Activated naive CD8-positive, alpha-beta T cell treated with anti-CD3 and anti-CD28 coated beads, Interleukin-2, amount 10 ng/mL, durations not matched to agents 7 days and 5 days (primary cell): ENCODE data around the gene SDK2. TPM values are rescaled to one million over a fixed set of nuclear protein-coding genes. Genes with fewer than 3 reads are reported as not detected.
"Not testable (repeated sequence)": the region's sequence is repeated elsewhere in the genome, so short reads cannot be mapped to it uniquely, and the experiment has no call there.

Experiments used
- ATAC-seq: fragments of 150-1000 bp; cut with Tn5 transposase; one replicate; pipeline ENCODE4 v1.10.0; 2021; ENCODE audit warnings: low read depth, moderate library complexity
- POLR2A ChIA-PET: fragments of 350-600 bp; sonication (Branson Sonifier 250); formaldehyde crosslinking; loops from one replicate; lab custom pipeline; 2021; ENCODE audit warnings: antibody characterized with exemption; lab: Charles Lee
- DNase-seq: peaks from one replicate; pipeline ENCODE4 v3.0.0; 2021
- H3K27ac Mint-ChIP-seq: one replicate; pipeline ENCODE4 v1.8.0; 2022; ENCODE audit warnings: mild to moderate bottlenecking, mixed read lengths
- H3K27me3 Mint-ChIP-seq: one replicate; pipeline ENCODE4 v1.8.0; 2022; ENCODE audit warnings: mild to moderate bottlenecking, moderate library complexity, mixed read lengths
- H3K36me3 Mint-ChIP-seq: one replicate; pipeline ENCODE4 v1.8.0; 2021; ENCODE audit warnings: mild to moderate bottlenecking, mixed read lengths
- H3K4me1 Mint-ChIP-seq: one replicate; pipeline ENCODE4 v1.8.0; 2021; ENCODE audit warnings: mixed read lengths
- H3K4me3 Mint-ChIP-seq: one replicate; pipeline ENCODE4 v1.8.0; 2022; ENCODE audit warnings: mild to moderate bottlenecking, moderate library complexity, mixed read lengths
- H3K9me3 Mint-ChIP-seq: one replicate; pipeline ENCODE4 v1.8.0; 2021; ENCODE audit warnings: mixed read lengths
- total RNA-seq, 2 experiments: library from RNA; stranded (reverse); gene quantifications; one replicate each; pipeline ENCODE4 v1.2.3, GENCODE V29; 2021

The SDK2 gene
- total RNA-seq, 2 experiments from 2014 or later: 29.3 to 31.1 TPM

DNA sequence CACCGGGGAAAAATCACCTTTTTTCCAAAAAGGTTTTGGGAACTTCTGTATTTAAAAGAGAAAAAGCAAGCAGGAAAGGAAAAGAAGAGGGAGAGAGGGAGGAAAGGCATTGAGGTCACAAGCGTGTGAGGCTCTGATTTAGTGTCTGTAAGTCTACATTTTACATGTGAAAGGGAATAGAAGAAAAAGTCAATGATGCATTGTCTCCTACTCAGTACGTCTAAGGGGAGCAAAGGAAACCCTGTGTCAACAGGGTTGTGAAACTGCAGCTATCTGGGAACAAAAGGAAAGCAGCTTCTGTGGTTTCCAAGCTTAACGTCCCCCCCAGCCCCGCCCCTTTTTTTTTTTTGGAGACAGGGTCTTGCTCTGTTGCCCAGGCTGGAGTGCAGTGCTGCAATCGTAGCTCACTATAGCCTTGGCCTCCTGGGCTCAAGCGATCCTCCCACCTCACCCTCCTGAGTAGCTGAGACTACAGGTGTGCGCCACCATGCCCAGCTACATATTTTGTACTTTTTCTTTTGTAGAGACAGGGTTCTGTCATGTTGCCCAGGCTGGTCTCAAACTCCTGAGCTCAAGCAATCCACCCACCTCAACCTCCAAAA lies 330.6 kb downstream of the SDK2 start:
- Mint-ChIP-seq H3K27ac (no peak overlapping the region), H3K9me3 (no peaks in the 10 kb centered on the region), H3K4me3 (no peak overlapping the region), H3K36me3 (no peaks in the 10 kb centered on the region), H3K4me1 (no peaks in the 10 kb centered on the region), H3K27me3 (peaks cover 10% of the 10 kb centered on the region)
- no peak for ATAC-seq
- POLR2A ChIA-PET: interaction anchor here (0.6 kb wide), 1 partner anchor 40 kb away, joined by 3 read pairs; no protein-coding TSS in a partner anchor
- DNase-seq: no peak

DNA sequence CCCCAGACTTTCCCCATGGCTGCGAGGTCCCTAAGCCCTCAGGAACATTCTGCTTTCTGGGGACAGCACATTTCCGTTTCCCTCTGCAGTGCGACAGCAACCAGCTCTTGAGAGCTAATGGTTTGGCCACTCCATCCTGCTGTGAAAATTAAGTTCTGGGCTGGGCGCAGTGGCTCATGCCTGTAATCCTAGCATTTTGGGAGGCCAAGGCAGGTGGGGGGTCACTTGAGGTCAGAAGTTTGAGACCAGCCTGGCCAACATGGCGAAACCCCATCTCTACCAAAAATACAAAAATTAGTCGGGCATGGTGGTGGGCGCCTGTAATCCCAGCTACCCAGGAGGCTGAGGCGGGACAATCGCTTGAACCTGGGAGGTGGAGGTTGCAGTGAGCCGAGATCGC lies 331.4 kb downstream of the SDK2 start:
- not testable (repeated sequence) for ATAC-seq, H3K4me1 Mint-ChIP-seq, H3K27ac Mint-ChIP-seq, H3K36me3 Mint-ChIP-seq, DNase-seq, H3K4me3 Mint-ChIP-seq, H3K9me3 Mint-ChIP-seq
- POLR2A ChIA-PET: interaction anchor here (0.6 to 0.7 kb wide), 3 partner anchors 40 to 56 kb away, joined by 3 read pairs; no protein-coding TSS in a partner anchor
- H3K27me3 Mint-ChIP-seq: peaks cover 12% of the 10 kb centered on the region

GRCh38 chr17:73311781-73312641 lies 332.2 kb downstream of the SDK2 start, which contains the start of gene CDC42EP4:
CDC42EP4 (minus strand) TSS chr17:73312001; CDS start chr17:73286500, 25,501 bp downstream.
- Mint-ChIP-seq H3K4me3 (peak within 1 kb of the TSS; percentile 83), H3K4me1 (no peaks in the 10 kb centered on the region), H3K27ac (peak within 1 kb of the TSS; percentile 25), H3K36me3 (no peaks in the 10 kb centered on the region), H3K9me3 (no peaks in the 10 kb centered on the region), H3K27me3 (peaks cover 14% of the 10 kb centered on the region)
- DNase-seq: peak; percentile 87
- POLR2A ChIA-PET: interaction anchor here (0.6 to 2.1 kb wide), 2 partner anchors 56 to 80 kb away, joined by 3 to 6 read pairs; a partner anchor contains a TSS
- peak; percentile 95 for ATAC-seq

- Mint-ChIP-seq H3K4me3 (peak overlapping the region; percentile 83), H3K4me1 (no peaks in the 10 kb centered on the region), H3K9me3 (no peaks in the 10 kb centered on the region), H3K27ac (no peak overlapping the region), H3K27me3 (peaks cover 19% of the 10 kb centered on the region), H3K36me3 (no peaks in the 10 kb centered on the region)
- DNase-seq (no peak), ATAC-seq (peak; percentile 8)
- POLR2A ChIA-PET: interaction anchor here (2.1 kb wide), 1 partner anchor 79 kb away, joined by 6 read pairs; a partner anchor contains a TSS
Measured at GRCh38 chr17:73311428-73311780, 332.8 kb downstream of the SDK2 start.

DNA sequence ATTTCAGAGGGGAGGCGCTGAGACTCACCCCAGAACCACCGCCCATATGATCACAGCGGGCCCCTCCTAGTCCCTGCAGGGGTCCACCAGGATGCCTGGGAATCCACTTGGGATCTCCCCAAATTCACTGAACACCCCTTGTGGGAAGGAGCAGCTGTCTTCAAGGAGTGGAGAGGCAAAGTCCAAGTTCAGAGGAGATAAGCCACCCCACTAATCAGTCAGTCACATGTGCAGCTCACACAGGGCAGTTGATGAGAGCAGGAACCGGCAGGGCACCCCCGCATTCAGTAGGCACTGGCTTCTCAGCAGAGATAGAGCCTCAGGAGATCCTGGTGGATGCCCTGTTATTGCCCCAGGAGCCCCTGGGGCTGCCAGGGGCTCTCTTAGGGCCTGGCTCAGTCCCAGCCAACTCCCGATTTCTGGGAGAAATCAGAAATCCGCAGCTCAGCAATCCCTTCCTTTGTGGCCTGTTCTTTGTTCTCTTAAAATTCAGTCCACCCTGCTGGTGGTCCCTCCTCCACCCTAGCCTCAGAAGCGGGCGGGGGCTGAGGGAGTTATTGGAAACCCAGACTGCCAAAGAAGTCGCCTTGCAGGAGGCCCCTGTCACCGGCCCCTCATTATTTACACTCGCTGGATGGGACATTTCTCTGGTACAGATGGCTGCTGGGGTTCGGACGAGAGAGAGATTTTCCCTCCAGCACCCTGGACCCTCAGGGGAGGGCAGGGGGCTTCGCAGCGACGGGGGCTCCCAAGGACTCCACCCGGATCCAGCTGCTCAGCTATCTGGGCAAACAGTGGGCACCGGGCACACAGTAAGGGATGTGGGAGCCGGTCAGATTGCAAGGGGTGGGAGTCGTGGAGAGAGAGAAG lies 334.3 kb downstream of the SDK2 start:
- POLR2A ChIA-PET: interaction anchor here (0.5 to 2.1 kb wide), 3 partner anchors 70 to 84 kb away, joined by 3 to 6 read pairs (median 3); a partner anchor contains a TSS
- DNase-seq: no peak
- peak overlapping the region; percentile 76 for H3K4me3 Mint-ChIP-seq
- no peaks in the 10 kb centered on the region for H3K36me3 Mint-ChIP-seq
- H3K27ac Mint-ChIP-seq: no peak overlapping the region
- peaks cover 24% of the 10 kb centered on the region for H3K27me3 Mint-ChIP-seq
- ATAC-seq: no peak
- H3K9me3 Mint-ChIP-seq: no peaks in the 10 kb centered on the region
- H3K4me1 Mint-ChIP-seq: no peaks in the 10 kb centered on the region

DNA sequence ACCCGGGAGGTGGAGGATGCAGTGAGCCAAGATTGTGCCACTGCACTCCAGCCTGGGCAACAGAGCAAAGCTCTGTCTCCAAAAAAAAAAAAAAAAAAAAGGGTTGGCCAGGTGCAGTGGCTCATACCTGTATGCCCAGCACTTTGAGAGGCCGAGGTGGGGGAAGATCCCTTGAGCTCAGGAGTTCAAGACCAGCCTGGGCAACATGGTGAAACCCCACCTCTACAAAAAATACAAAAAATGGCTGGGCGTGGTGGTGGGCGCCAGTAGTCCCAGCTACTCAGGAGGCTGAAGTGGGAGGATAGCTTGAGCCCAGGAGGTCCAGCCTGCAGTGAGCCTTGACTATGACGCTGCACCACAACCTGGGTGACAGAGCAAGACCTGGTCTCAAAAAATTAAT lies 335.3 kb downstream of the SDK2 start:
- H3K4me3 Mint-ChIP-seq, ATAC-seq, DNase-seq, H3K4me1 Mint-ChIP-seq, H3K36me3 Mint-ChIP-seq, H3K27ac Mint-ChIP-seq, POLR2A ChIA-PET, H3K9me3 Mint-ChIP-seq: not testable (repeated sequence)
- peaks cover 26% of the 10 kb centered on the region for H3K27me3 Mint-ChIP-seq

GRCh38 chr17:73308017-73308823 lies 336.0 kb downstream of the SDK2 start:
- POLR2A ChIA-PET: no interaction called here
- DNase-seq (no peak), ATAC-seq (no peak)
- H3K27ac Mint-ChIP-seq: no peak overlapping the region
- H3K9me3 Mint-ChIP-seq: no peaks in the 10 kb centered on the region
- H3K36me3 Mint-ChIP-seq: no peaks in the 10 kb centered on the region
- H3K4me1 Mint-ChIP-seq: peaks cover 2% of the 10 kb centered on the region
- H3K4me3 Mint-ChIP-seq: no peak overlapping the region
- H3K27me3 Mint-ChIP-seq: peaks cover 26% of the 10 kb centered on the region

DNA sequence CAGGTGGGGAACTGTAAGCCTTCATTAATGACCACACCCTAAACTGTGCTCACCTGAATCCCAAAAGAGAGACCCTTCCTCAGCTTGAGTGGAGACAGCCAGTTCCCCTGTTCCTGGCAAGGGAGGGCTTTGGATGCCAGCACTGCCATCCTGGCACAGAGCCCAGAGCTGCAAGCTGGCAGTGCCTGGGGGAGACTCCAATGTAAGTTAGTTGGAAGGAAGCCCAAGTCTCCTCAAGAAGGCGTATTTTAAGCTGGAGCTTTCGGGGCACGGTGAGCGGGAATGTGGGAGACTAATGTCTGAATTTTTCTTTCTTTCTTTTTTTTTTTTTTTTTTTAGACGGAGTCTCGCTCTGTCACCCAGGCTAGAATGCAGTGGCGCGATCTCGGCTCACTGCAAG lies 337.1 kb downstream of the SDK2 start:
- ATAC-seq: no peak
- no peak overlapping the region for H3K4me3 Mint-ChIP-seq

DNA sequence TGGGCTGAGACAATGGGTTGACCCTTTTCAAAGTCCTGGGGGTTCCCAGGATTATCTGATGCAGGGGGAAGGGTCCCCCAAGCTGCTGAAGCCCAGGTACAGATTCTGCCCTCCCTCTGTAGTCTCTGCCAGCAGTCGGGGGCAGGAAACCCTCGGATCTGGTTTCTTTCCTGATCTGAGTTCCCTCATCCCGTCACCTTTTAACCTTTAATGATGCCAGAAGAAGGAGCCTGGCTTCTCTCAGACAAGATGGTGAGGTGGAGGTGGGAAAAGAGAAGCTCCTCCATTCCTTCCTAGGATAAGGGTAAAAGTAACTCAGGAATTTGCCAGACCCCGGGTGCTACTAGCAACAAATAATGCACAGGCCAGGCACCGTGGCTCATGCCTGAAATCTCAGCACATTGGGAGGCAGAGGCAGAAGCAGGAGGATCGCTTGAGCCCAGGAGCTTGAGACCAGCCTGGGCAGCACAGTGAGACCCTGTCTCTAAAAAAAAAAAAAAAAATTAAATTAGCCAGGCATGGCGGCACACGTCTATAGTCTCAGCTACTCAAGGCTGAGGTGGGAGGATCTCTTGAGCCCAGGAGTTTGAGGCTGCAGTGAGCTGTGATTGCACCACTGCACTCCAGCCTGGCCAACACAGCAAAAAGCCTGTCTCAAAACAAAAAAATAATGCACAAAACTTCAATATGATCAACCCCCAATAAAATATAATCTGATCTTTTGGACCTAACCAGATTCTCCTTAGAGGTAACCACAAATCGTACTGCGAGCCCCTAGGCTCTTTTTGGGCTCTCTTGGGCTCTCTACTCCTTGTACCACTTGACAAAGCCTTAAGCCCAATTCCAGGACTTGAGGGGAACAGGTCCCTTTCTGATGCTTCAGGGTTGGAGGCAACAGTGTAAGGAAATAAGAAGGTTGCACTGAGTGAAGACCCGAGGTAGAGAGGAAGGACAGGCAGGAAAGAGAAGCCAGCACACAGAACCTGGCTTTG lies 338.1 kb downstream of the SDK2 start:
- no peak overlapping the region for H3K4me3 Mint-ChIP-seq
- H3K36me3 Mint-ChIP-seq: no peaks in the 10 kb centered on the region
- no peaks in the 10 kb centered on the region for H3K9me3 Mint-ChIP-seq
- DNase-seq: no peak
- no peak overlapping the region for H3K27ac Mint-ChIP-seq
- H3K4me1 Mint-ChIP-seq: peaks cover 2% of the 10 kb centered on the region
- peaks cover 29% of the 10 kb centered on the region for H3K27me3 Mint-ChIP-seq
- POLR2A ChIA-PET: no interaction called here
- ATAC-seq: no peak

More for the DNA sequence above, 337.1 kb downstream of the SDK2 start:
- Mint-ChIP-seq H3K4me1 (peaks cover 2% of the 10 kb centered on the region), H3K36me3 (no peaks in the 10 kb centered on the region), H3K27ac (no peak overlapping the region), H3K9me3 (no peaks in the 10 kb centered on the region), H3K27me3 (peaks cover 26% of the 10 kb centered on the region)
- POLR2A ChIA-PET: no interaction called here
- no peak for DNase-seq

- no peak for ATAC-seq
- Mint-ChIP-seq H3K4me3 (no peak overlapping the region), H3K4me1 (peaks cover 2% of the 10 kb centered on the region), H3K27me3 (peaks cover 28% of the 10 kb centered on the region), H3K36me3 (no peaks in the 10 kb centered on the region), H3K27ac (no peak overlapping the region), H3K9me3 (no peaks in the 10 kb centered on the region)
- DNase-seq: no peak
- POLR2A ChIA-PET: no interaction called here
Measured at GRCh38 chr17:73304971-73305812, 339.1 kb downstream of the SDK2 start.

DNA sequence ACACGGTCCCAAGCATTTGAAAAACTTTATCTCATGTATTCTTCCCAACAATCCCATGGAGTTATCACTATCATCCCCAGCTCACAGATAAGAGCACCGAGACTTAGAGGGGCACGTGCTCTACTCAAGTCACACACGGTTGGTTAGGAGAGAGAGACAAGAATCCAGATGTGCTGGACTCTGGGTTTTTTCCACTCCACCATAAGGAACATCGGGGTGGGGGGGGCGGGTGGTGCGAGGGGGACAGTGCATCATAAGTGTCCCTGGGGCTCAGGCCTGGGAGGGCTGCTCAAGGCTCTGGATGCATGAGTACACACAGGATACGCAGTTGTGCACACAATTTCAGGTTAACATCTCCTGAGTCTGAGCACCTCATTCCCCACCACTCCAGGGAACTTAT lies 339.8 kb downstream of the SDK2 start:
- DNase-seq (no peak), ATAC-seq (no peak)
- H3K27ac Mint-ChIP-seq: no peak overlapping the region
- POLR2A ChIA-PET: no interaction called here
- H3K4me3 Mint-ChIP-seq: no peak overlapping the region
- no peaks in the 10 kb centered on the region for H3K9me3 Mint-ChIP-seq
- H3K27me3 Mint-ChIP-seq: peaks cover 23% of the 10 kb centered on the region
- peaks cover 2% of the 10 kb centered on the region for H3K4me1 Mint-ChIP-seq
- H3K36me3 Mint-ChIP-seq: no peaks in the 10 kb centered on the region
